ENCODE measurements around the gene NEGR1. TPM values are rescaled to one million over a fixed set of nuclear protein-coding genes. Genes with fewer than 3 reads are reported as not detected.

Gene NEGR1
- total RNA-seq, 1 donor: 20.7 TPM

DNA sequence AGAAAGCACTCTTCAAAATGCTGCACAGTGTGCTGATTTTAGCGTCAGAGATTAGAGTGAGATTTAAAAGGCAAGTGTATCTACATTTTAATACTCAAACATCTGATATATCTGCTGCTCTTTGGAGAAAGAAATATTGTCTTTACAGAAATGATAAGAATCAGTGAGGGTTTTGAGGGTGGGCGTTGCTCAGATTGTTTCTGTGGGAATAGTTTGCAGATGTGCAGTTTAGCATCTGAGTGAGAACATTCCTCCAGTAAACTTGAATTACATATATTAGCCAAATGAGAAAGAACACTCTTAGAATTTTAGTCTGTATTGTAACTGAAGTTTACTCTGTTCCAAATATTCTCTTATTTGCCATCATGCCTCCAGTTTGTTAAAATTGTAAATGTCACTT, 549.2 kb downstream of the NEGR1 start:
- TF ChIP-seq, protein P1, sequence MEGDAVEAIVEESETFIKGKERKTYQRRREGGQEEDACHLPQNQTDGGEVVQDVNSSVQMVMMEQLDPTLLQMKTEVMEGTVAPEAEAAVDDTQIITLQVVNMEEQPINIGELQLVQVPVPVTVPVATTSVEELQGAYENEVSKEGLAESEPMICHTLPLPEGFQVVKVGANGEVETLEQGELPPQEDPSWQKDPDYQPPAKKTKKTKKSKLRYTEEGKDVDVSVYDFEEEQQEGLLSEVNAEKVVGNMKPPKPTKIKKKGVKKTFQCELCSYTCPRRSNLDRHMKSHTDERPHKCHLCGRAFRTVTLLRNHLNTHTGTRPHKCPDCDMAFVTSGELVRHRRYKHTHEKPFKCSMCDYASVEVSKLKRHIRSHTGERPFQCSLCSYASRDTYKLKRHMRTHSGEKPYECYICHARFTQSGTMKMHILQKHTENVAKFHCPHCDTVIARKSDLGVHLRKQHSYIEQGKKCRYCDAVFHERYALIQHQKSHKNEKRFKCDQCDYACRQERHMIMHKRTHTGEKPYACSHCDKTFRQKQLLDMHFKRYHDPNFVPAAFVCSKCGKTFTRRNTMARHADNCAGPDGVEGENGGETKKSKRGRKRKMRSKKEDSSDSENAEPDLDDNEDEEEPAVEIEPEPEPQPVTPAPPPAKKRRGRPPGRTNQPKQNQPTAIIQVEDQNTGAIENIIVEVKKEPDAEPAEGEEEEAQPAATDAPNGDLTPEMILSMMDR (IDR thresholded peaks at IDR 0.05; ENCODE audit: insufficient read depth, low read length): no peak
- no peak overlapping the region for H3K4me3 ChIP-seq (ENCODE audit: low read depth, low read length)
- no peak for DNase-seq (ENCODE audit: low read depth)

DNA sequence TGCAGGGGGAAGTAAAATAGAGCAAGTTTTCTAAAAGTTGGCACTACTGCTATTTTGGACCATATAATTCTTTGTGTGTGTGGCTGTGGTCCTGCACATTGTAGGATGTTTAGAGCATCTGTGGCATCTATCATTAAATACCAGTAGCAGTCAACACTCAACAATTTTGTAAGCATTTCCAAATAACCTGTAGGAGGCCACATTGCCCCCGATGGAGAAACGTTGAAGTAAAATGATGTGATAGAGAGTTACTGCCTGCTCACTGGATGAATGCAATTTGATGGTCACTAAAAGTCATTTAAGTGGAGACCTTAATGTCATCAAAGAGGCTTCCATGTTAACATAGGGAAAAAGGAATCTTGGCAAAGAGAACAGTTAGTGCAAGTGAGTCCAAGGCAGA, 560.8 kb downstream of the NEGR1 start:
- DNase-seq (ENCODE audit: low read depth): no peak
- no peak overlapping the region for H3K4me3 ChIP-seq (ENCODE audit: low read depth, low read length)
- TF ChIP-seq, protein P1 (IDR thresholded peaks at IDR 0.05; ENCODE audit: insufficient read depth, low read length): no peak

DNA sequence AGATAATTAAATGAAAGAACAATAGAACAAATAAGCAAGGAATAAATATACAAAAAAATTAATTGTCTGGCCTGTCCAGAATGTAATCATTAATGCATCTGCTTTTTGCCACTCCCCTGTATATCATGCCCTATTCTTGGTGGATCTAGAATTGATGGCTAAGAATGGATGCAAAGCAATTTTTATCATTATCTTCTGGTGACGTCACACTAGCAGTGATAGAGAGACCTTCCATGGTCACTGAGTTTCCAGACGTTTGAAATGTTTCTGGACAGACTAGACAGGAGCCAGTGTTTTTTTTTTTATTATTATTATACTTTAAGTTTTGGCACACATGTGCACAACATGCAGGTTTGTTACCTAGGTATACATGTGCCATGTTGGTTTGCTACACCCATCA, 563.0 kb downstream of the NEGR1 start:
- TF ChIP-seq, protein P1 (IDR thresholded peaks at IDR 0.05; ENCODE audit: insufficient read depth, low read length): no peak
- no peak overlapping the region for H3K4me3 ChIP-seq (ENCODE audit: low read depth, low read length)
- DNase-seq (ENCODE audit: low read depth): no peak

DNA sequence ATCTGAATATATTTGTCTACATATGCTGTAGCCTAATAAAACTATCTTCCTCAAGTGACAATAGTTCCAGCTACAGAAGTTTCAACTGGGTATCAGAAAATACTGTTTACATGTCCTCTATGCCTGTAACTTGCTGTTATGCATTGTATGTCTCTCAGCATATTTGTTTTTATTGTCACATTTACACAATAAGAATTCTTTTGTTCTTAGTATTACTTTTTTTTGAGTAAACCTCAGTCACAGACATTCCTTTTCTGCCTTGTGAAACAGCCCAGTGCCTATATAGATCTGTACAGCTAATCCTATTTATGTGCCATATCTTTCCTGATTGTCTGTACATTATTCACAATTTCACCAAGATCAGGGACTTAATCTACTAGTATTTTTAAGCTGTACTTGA, 565.2 kb downstream of the NEGR1 start:
- DNase-seq (ENCODE audit: low read depth): no peak
- TF ChIP-seq, protein P1 (IDR thresholded peaks at IDR 0.05; ENCODE audit: insufficient read depth, low read length): no peak
- no peak overlapping the region for H3K4me3 ChIP-seq (ENCODE audit: low read depth, low read length)

DNA sequence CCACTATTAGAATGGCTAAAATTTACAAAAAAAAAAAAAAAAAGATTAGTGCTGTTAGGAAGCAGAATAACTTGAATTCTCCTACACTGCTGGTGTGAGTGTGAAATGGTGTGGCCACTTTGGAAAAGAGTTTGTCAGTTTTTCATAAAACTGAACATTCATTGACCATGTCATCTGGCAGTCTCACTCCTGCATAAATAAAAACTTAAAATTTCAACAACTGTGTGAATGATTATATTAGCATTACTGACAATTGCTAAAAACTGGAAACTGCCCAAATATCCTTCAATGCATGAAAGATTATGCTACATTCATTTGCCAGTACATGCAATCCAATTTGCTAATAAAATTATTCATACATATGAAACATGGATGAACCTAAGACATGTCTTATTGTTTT, 570.9 kb downstream of the NEGR1 start:
- no peak for DNase-seq (ENCODE audit: low read depth)
- TF ChIP-seq, protein P1 (IDR thresholded peaks at IDR 0.05; ENCODE audit: insufficient read depth, low read length): no peak
- H3K4me3 ChIP-seq (ENCODE audit: low read depth, low read length): no peak overlapping the region

DNA sequence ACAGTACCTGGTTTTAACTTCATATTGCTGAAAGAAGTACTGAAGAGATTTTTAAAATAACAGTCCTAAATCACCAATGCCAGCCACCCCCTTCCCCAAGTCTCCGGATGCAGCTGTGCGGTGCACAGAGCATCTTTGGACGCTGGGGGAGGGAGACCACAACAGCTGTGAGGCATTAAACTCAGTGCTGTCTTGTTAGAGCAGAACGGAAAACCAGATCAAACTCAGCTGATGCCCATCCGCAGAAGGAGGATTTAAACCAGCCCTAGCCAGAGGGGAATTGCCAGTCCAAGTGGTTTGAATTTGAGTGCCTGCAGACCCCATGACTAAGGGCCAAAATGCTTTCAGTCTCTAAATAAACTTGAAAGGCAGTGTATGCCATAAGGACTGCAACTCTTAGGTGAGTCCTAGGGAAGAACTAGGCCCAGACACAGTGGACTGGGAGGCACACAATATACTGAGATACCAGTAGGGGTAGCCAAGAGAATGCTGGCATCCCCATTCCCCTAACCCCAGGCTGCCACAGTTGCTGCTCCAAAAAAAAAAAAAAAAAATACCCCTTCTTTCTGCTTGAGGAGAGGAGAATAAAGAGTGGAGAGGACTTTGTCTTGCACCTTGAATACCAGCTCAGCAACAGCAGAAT, 576.2 kb downstream of the NEGR1 start:
- TF ChIP-seq, protein P1 (IDR thresholded peaks at IDR 0.05; ENCODE audit: insufficient read depth, low read length): no peak
- no peak for DNase-seq (ENCODE audit: low read depth)
- H3K4me3 ChIP-seq (ENCODE audit: low read depth, low read length): no peak overlapping the region

DNA sequence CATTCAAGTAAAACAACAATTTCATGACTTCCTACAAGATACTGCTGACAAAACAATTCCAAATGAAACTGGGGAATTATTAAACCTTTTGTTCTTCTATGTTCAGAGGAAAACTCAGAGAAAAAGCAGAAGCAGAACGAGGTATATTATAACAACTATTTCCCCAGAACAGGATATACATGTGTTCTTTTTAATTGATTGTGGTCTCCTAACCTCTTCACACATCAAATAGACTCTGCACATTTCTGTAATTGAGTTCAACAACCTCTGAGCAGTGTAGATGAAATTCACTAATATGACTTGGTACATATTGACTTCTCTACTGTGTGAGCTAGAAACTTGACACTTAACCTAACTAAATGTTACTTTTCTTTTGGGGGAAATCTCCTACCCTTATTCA, 584.2 kb downstream of the NEGR1 start:
- H3K4me3 ChIP-seq (ENCODE audit: low read depth, low read length): no peak overlapping the region
- TF ChIP-seq, protein P1 (IDR thresholded peaks at IDR 0.05; ENCODE audit: insufficient read depth, low read length): no peak
- no peak for DNase-seq (ENCODE audit: low read depth)

Measured in fibroblast of the aortic adventitia (primary cell).